H1 (cell line): ENCODE results near the gene TOR4A. TPM values are rescaled to one million over a fixed set of nuclear protein-coding genes. Genes with fewer than 3 reads are reported as not detected.

Experiments used
- CTCF ChIP-seq, 3 experiments: IDR thresholded peaks; 1 replicate in 2 of 3; 2 replicates in 1 of 3; pipeline versions ENCODE4 v1.5.1 to v1.6.1; 2011; ENCODE audit warnings: low read length in 3 of 3, mild to moderate bottlenecking in 3 of 3, inconsistent platforms in 2 of 3, low read depth in 1 of 3, moderate library complexity in 1 of 3; ENCODE audit not compliant: insufficient read depth in 1 of 3; ENCODE audit errors: control extremely low read depth in 1 of 3
- MAX ChIP-seq: IDR thresholded peaks from 2 replicates; pipeline ENCODE4 v1.6.1; 2012; ENCODE audit warnings: inconsistent platforms
- RAD21 ChIP-seq, 2 experiments: IDR thresholded peaks in 1 of 2; conservative IDR thresholded peaks in 1 of 2; 2 replicates each; pipeline ENCODE4 v1.6.1; 2011; ENCODE audit warnings: low read depth in 2 of 2, low read length in 2 of 2, improper control_type of control experiment in 1 of 2, inconsistent platforms in 1 of 2, mild to moderate bottlenecking in 1 of 2, moderate library complexity in 1 of 2
- TAF7 ChIP-seq: optimal IDR thresholded peaks from 2 replicates; pipeline ENCODE3; 2011; ENCODE audit warnings: low read depth, mild to moderate bottlenecking, inconsistent platforms, low read length, moderate library complexity, borderline replicate concordance
- TEAD4 ChIP-seq: IDR thresholded peaks from 2 replicates; pipeline ENCODE4 v1.6.1; 2012; ENCODE audit warnings: low read depth, low read length, inconsistent platforms, mixed read lengths
- USF2 ChIP-seq: IDR thresholded peaks from 2 replicates; pipeline ENCODE4 v1.6.1; 2011; ENCODE audit warnings: low read length, improper control_type of control experiment
- polyA plus RNA-seq, 7 experiments: library from polyadenylated mRNA; depleted of rRNA in 3 of 7; stranded (reverse) in 5 of 7; unstranded in 2 of 7; fragments of >200 nt in 5 of 7; fragments of 200-250 nt in 2 of 7; gene quantifications; 1 replicate in 5 of 7; 2 replicates in 1 of 7; 4 replicates in 1 of 7; pipeline versions ENCODE4 v1.2.1 to v1.2.3, GENCODE V29; 2011 to 2013; ENCODE audit warnings: missing spikeins in 2 of 7, mixed read lengths in 2 of 7
- total RNA-seq: library from RNA; stranded (reverse); fragmentation: NEBNext Ultra II Directional; extraction: Animal tissue kit (Norgen Biotek cat#: 25700); gene quantifications from 2 replicates; pipeline ENCODE4 v1.2.1, GENCODE V29; 2021

Gene TOR4A
- total and polyA plus RNA-seq, 2 of the 8 experiments (the other 6 are each of a cell fraction or from before 2014, with no cell fraction given): 8.4 to 9.3 TPM

GRCh38 chr9:137294681-137295237 lies 17.2 kb downstream of the TOR4A start (continued):
- TF ChIP-seq CTCF (IDR thresholded peaks at IDR 0.05; ENCODE audit: control extremely low read depth in 1 of 3, insufficient read depth in 1 of 3, low read depth in 1 of 3, low read length in 3 of 3) (peak in 1 of 3 experiments; percentile 18; a peak in 1 of 4 replicates), TEAD4 (no peak), RAD21 (IDR thresholded peaks at IDR 0.05 in 1 of 2, conservative IDR thresholded peaks at IDR 0.05 in 1 of 2; ENCODE audit: low read depth in 2 of 2, low read length in 2 of 2) (peak in 1 of 2 experiments; percentile 39; a peak in 3 of 4 replicates), MAX (peak; percentile 85), USF2 (no peak), TAF7 (no peak)
